Fibroblast of villous mesenchyme (primary cell): ENCODE results near the gene PSORS1C1. TPM values are rescaled to one million over a fixed set of nuclear protein-coding genes. Genes with fewer than 3 reads are reported as not detected.
"Not testable (repeated sequence)": the region's sequence is repeated elsewhere in the genome, so short reads cannot be mapped to it uniquely, and the experiment has no call there.

Source experiments
- DNase-seq: peaks from one replicate; pipeline ENCODE4 v3.0.0-alpha.2; 2010; ENCODE audit warnings: low read depth
- H3K4me3 ChIP-seq: 2 replicates; pipeline ENCODE4 v1.5.1; 2011; ENCODE audit warnings: low read depth, mild to moderate bottlenecking, low read length
- CTCF ChIP-seq: IDR thresholded peaks from 2 replicates; pipeline ENCODE4 v1.5.1; 2012; ENCODE audit warnings: low read depth, mild to moderate bottlenecking, low read length; ENCODE audit not compliant: insufficient read depth
- small RNA-seq: library from RNA; depleted of rRNA; stranded (forward); fragments of <200 nt; gene quantifications from one replicate; pipeline ENCODE3, GENCODE V24; 2012
- total RNA-seq: library from RNA; depleted of rRNA; stranded (reverse); fragments of >200 nt; gene quantifications from 2 replicates; pipeline ENCODE4 v1.2.3, GENCODE V29; 2012

Gene PSORS1C1
- total RNA-seq, 1 donor = 3.0 TPM

- no peak for TF ChIP-seq CTCF
- H3K4me3 ChIP-seq = no peak overlapping the region
- no peak for DNase-seq
Measured at GRCh38 chr6:31187780-31188194, 73.2 kb downstream of the PSORS1C1 start.

GRCh38 chr6:31189223-31189622, 74.6 kb downstream of the PSORS1C1 start:
- not testable (repeated sequence) for H3K4me3 ChIP-seq, DNase-seq

Small RNA genes lying within 50 kb of the gene (small RNA-seq; reads per million reads assigned to genes)
- gene POLR2LP1 = not detected
- not detected for gene RNU6-1133P

Other genes with a start within 250 kb of the PSORS1C1 start
- 19.3 and 32.4 TPM in 2 replicates for gene DDR1, start 230.3 kb upstream of the PSORS1C1 start, total RNA-seq
- 9.3 and 14.7 TPM in 2 replicates for gene GTF2H4, start 206.6 kb upstream of the PSORS1C1 start, total RNA-seq
- gene VARS2, start 200.6 kb upstream of the PSORS1C1 start, total RNA-seq = 15.1 and 17.3 TPM in 2 replicates
- gene SFTA2, start 182.6 kb upstream of the PSORS1C1 start, total RNA-seq = not detected in 2 replicates
- gene MUCL3, start 173.8 kb upstream of the PSORS1C1 start, total RNA-seq = not detected in 2 replicates
- not detected in 2 replicates for gene MUC21, start 131.1 kb upstream of the PSORS1C1 start, total RNA-seq
- not detected in 2 replicates for gene MUC22, start 104.3 kb upstream of the PSORS1C1 start, total RNA-seq
- not detected in 2 replicates for gene C6orf15, start 2.2 kb upstream of the PSORS1C1 start, total RNA-seq
- not detected in 2 replicates for gene CDSN, start 5.6 kb downstream of the PSORS1C1 start, total RNA-seq
- not detected in 2 replicates for gene PSORS1C2, start 24.3 kb downstream of the PSORS1C1 start, total RNA-seq
- gene CCHCR1, start 43.0 kb downstream of the PSORS1C1 start, total RNA-seq = 14.7 and 16.4 TPM in 2 replicates
- gene TCF19, start 43.8 kb downstream of the PSORS1C1 start, total RNA-seq = 20.7 and 22.2 TPM in 2 replicates
- gene POU5F1, start 55.9 kb downstream of the PSORS1C1 start, total RNA-seq = not detected in 2 replicates
- gene HLA-C, start 157.3 kb downstream of the PSORS1C1 start, total RNA-seq = 361 and 512 TPM in 2 replicates
- 475 and 661 TPM in 2 replicates for gene HLA-B, start 242.4 kb downstream of the PSORS1C1 start, total RNA-seq